DMS53 (cell line): ENCODE data around the gene SLC25A39.

ENCODE experiments used
- DNase-seq: peaks from one replicate; lab custom pipeline; 2025; lab: John Stamatoyannopoulos, UW

SLC25A39 gene

DNA sequence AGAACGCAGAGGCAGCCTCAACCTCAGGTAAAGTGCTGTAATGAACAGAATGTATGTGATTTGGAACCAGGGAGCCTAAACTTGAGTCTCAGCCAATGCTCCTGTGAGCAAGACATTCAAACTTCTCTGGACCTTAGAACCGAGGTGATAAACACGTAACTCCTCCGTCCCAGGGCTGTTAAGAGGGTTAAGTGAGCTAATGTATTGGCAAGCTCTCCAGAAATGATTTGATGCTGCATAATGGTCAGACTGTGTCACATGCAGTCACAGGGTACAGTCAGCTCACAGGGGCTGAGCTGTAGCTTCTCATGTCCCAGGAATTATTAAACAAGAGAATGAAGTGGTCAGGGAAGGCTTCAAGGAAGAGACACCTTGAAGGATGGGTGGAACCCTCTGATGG lies 46.6 kb downstream of the SLC25A39 start:
- no peak for DNase-seq

DNA sequence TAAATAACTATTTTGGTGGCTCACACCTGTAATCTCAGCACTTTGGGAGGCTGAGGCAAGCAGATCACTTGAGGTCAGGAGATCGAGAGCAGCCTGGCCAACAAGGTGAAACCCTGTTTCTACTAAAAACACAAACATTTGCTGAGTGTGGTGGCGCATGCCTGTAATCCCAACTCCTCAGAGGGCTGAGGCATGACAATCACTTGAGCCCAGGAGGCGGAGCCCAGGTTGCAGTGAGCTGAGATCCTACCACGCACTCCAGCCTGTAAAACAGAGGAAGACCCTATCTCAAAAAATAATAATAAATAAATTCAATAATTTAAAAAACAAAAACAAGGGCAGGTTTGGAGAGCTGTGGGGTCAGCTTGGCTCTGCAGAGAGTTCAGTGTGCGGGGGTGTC lies 51.0 kb downstream of the SLC25A39 start:
- no peak for DNase-seq

DNA sequence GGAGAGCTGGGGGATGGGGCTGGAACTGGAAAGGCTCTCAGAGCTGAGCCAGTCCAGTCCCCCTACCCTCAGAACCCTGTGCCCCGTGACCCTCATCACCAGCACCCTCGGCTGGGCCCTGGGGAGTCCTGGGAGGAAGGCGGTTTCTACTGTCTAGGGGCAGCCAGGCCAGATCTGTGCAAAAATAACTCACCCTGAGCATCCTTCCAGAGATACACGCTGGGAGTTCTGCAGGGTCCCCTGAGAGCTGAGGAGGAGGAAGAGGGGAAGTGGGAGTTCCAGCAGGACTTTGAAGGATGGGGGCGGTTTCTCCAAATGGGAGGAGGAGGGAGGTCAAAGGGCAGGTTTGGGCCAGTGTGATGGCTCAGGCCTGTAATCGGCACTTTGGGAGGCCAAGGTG lies 51.7 kb downstream of the SLC25A39 start:
- no peak for DNase-seq

GRCh38 chr17:44272321-44272951 lies 52.2 kb downstream of the SLC25A39 start:
- no peak for DNase-seq
